Measurements from ENCODE around the gene ABTB1.

GRCh38 chr3:127719369-127719768 lies 46.6 kb downstream of the ABTB1 start:
- TF ChIP-seq POLR2AphosphoS5 (IDR thresholded peaks at IDR 0.05; ENCODE audit: low read depth, low read length) (no peak), POLR2A (IDR thresholded peaks at IDR 0.05; ENCODE audit: low read depth, low read length) (no peak)
